DMS153 treated with DMSO at 0.1 percent for 48 hours (cell line): ENCODE results near the gene MYBPHL.
"Not testable (repeated sequence)": the region's sequence is repeated elsewhere in the genome, so short reads cannot be mapped to it uniquely, and the experiment has no call there.

Experiments used
- DNase-seq: peaks from one replicate; lab custom pipeline; 2025; ENCODE audit not compliant: unreplicated experiment; lab: John Stamatoyannopoulos, UW

MYBPHL gene

GRCh38 chr1:109307274-109308021 is 637 bp upstream of the MYBPHL start:
- peak; percentile 34 for DNase-seq

- not testable (repeated sequence) for DNase-seq
These were observed 820 bp downstream of the MYBPHL start for GRCh38 chr1:109305991-109306390.

GRCh38 chr1:109304226-109304920 is 2.4 kb downstream of the MYBPHL start:
- no peak for DNase-seq

GRCh38 chr1:109301874-109302273 is 4.9 kb downstream of the MYBPHL start:
- DNase-seq: no peak

- DNase-seq: no peak
These were observed 6.1 kb downstream of the MYBPHL start for GRCh38 chr1:109300650-109301151.

GRCh38 chr1:109299558-109300343 is 7.1 kb downstream of the MYBPHL start:
- no peak for DNase-seq

- DNase-seq: peak; percentile 3
These were observed 7.9 kb downstream of the MYBPHL start for GRCh38 chr1:109298666-109299557.

- DNase-seq: no peak
These were observed 10.0 kb downstream of the MYBPHL start for GRCh38 chr1:109296782-109297181.

GRCh38 chr1:109295712-109296415 is 10.9 kb downstream of the MYBPHL start:
- no peak for DNase-seq

GRCh38 chr1:109294481-109294880 is 12.3 kb downstream of the MYBPHL start:
- DNase-seq: no peak

GRCh38 chr1:109293026-109293425 is 13.8 kb downstream of the MYBPHL start:
- DNase-seq: no peak

- DNase-seq: no peak
These were observed 14.4 kb downstream of the MYBPHL start for GRCh38 chr1:109292364-109292763.

GRCh38 chr1:109290998-109291397 is 15.8 kb downstream of the MYBPHL start:
- DNase-seq: no peak

GRCh38 chr1:109290137-109290536 is 16.7 kb downstream of the MYBPHL start:
- no peak for DNase-seq

- DNase-seq: not testable (repeated sequence)
These were observed 20.0 kb downstream of the MYBPHL start for GRCh38 chr1:109286762-109287161.

GRCh38 chr1:109283748-109284600 is 22.8 kb downstream of the MYBPHL start:
- no peak for DNase-seq

- DNase-seq: peak; percentile 95
These were observed 23.7 kb downstream of the MYBPHL start, which contains the start of gene PSRC1 for GRCh38 chr1:109282952-109283747. Gene PSRC1 (minus strand): TSS chr1:109283145.

- no peak for DNase-seq
These were observed 24.3 kb downstream of the MYBPHL start for GRCh38 chr1:109282497-109282951.
